NCI-H1436 treated with DMSO at 0.1 percent for 48 hours (cell line): ENCODE measurements around the gene RAB24.

Source experiments
- DNase-seq: peaks from one replicate; lab custom pipeline; 2025; lab: John Stamatoyannopoulos, UW

The RAB24 gene

DNA sequence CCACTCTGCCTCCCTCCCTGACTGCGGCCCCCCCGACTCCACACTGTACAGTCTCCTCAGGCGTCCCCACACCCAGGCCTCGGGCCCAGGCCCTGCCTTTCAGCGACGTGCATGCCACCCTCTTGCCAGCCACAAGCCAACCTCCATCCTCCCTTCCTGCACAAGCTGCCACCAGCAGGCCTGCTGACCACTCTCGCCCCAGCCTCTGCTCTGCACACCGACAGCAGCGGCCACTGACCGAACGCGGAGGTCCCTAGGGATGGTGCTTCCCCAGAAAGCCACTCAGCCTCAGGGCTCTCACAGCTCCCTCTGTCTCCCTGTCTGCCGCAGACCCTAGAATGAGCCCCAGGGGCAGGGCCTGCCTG lies 29.4 kb upstream of the RAB24 start:
- no peak for DNase-seq

DNA sequence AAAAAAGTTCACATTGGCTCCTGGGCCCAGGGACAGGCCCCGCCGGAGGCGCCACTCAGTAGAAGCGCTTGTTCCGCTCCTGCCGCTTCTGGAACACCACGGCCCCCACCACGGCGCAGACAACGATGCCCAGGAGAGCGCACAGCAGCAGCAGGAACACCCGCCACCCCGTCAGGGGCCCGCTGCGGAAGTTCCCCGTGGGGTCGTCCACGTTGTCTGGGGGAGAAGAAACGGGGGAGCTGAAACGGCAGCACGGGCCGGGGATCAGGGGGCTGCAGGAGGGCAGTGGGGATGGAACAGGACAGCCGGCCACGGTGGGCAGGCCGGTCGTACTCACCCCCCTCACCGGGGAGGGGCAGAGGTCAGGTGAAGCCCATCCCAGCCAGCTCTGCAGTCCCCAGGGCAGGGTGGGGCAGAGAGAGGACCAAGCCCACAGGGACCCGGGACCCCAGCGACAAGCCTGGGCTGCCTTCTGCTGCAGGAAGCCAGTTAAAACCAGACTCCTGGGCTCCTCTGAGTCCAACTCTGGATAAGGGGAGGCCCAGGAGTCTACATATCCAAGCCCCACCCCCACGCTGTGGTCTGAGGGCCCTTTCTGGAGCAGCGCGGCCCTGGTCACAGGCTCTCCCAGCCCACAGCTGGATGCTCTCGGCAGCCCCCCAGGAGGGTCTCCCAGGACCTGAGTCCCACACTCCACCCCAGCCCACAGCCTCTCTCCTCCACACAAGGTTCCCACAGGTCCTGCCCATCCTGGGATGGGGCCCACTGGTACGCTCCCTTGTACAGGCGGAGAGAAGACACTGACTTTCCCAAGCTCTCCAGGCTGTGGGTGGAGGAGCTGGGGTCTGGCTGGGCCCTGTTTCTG lies 28.7 kb upstream of the RAB24 start:
- no peak for DNase-seq

DNA sequence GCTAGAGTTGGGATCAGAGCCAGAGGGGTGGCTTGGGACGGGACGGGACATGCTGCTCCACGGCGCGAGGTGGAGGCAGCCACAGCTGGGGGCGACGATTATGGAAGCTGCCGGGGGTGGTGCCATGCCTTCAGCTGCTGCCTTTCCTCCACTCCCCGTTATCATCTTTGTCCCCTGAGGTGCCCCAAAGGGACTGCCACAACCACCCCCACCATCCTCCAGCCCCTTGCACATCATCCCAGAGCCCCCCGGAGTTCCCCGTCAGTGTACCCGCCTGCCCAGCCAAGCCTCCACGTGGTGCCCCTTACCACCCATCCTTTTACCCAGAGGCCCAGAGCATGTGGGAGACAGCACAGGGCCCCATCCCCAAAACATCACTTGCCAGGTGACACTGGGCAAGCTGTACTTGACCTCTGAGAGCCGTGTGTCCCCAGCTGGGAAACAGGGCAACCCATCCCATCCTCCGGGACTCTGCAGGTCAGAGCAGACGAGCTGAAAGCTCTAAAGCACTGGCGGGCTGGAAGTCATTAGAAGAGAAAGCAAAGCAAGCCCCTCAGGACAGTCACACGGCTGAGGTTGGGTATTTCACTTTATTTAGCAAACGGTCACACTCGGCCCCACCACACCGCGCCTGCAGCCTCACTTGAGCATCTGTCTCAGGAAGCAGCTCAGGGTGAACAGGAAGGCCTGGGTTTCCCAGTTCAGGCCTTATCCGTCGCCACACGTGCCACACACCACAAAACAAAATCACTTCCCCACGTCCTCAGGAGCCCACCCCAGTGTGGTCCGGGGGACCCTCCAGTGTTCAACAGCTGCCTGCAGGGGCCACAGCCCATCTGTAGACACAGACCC lies 27.7 kb upstream of the RAB24 start:
- DNase-seq = no peak

DNA sequence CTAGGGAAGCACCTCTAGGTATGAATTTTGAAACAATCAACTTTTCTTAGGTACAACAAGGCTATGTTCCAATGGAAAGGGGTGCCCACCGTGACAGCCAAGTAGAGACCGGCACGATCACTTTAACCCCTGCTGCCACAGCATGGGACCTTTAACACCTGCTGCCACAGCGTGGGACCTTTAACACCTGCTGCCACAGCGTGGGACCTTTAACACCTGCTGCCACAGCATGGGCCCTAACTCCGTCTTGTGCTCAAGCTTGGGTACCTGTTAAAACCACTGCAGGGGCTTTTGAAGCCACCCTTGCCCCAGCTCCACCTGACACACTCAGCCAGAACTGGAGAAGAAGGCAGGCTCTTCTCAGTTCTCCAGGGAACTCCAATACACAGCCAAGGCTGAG lies 26.4 kb upstream of the RAB24 start:
- no peak for DNase-seq

DNA sequence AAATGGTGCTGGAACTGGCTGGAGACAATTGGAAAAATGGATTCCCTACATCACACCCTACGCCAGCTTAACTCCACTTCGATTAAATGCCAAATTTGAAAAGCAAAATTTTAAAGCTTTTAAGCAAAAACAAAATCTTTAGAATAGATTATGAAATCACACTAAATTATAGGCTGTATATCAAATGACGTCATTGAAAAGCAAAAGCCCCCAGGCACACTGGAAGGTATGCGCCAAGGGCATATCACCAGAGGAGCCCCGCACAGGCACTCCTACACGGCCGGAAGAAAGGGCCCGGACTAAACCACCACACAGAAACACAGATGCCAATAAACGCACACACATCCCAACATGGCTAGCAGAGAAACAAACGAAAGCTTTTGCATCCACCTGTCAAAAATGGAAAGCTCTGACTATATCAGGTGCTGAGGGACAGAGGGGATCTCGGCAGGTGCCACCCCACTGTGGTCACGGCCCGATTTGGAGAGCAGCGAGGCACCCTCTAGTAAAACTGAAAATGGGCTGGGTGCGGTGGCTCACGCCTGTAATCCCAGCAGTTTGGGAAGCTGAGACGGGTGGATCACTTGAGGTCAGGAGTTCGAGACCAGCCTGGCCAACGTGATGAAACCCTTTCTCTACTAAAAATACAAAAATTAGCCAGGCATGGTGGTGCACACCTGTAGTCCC lies 25.2 kb upstream of the RAB24 start:
- DNase-seq = no peak

DNA sequence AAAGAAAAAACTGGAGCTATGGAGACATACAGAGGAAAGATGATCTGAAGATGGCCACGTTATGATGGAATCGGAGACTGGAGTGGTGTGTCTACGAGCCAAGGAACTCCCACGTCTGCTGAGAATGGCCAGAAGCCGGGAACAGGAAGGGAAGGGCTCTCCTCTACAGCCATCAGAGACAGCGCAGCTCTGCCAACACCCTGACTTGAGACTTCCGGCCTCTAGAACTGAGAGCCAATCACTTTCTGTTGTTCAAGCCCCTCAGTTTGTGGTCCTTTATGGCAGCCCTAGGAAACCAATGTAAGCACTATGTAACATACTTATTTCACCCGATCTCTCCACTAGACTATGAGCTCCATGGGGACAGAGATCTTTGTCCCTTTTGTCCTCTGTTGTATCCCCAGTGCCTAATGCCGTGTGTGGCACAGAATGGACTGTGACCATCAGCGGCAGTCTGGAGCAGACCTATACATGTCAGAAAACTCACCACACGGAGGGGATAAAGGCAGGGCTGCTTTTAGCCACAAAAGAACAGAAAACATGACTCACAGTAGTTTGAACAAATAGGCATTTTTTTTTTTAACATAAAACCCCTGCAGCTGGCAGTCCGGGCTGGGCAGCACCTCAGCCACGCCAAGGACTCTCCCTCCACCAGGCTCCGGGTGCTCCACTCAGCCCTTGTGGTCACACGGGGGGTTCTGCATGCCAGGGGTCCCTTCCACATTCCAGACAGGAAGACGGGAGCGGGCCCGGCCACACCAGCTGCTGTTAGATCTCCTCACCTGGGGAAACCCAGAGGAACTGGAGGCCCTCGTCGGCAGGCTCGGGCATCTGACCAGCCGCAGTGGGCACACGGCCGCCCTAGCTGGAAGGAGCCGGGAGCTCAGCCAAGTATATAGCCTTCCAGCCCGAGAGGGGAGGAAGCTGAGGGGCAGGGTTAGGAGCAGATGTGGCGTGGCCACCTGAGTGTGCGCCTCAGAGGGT lies 24.3 kb upstream of the RAB24 start:
- DNase-seq = no peak

DNA sequence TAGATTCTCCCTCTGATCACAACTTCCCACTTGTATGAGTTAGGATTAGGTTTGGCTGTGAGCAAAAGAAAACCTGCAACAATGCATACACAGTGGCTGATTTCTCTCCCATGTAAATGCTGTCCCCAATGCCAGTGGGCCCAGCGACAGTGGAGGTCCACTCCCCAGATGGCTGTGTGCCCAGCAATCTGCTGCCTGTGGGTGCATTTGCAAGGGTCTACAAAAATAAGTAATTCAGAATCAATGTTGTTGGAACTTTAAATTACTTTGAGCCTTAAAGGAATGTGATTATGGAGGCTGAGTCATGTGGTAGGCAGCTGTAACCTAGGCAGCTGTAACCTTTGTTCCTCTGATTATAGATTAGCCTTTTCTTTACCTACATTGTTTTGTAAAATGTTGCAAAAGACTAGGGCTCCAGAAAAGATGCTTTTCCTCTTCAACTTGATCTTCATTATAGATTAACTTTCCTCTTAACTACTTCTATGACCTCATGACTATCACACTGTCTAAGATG lies 22.4 kb upstream of the RAB24 start:
- no peak for DNase-seq

DNA sequence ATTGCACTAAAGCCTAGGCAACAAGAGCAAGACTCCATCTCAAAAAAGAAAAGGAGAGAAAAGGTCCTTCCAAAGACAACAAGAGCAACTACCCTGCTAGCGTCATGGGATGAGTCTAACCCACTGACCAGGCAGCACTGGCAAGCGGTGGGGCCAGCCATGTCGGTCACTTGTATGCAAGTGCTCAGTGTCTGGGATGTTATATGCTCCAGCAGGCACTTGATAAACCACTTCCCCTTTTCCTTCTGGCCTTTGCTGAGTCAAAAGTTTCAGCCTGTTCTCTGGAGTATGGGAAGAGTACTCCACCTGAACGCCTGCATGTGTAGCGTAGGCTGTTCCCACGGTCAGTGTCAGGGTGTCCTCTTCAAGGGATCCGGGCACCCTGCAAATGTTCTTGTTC lies 17.4 kb upstream of the RAB24 start:
- DNase-seq = no peak

DNA sequence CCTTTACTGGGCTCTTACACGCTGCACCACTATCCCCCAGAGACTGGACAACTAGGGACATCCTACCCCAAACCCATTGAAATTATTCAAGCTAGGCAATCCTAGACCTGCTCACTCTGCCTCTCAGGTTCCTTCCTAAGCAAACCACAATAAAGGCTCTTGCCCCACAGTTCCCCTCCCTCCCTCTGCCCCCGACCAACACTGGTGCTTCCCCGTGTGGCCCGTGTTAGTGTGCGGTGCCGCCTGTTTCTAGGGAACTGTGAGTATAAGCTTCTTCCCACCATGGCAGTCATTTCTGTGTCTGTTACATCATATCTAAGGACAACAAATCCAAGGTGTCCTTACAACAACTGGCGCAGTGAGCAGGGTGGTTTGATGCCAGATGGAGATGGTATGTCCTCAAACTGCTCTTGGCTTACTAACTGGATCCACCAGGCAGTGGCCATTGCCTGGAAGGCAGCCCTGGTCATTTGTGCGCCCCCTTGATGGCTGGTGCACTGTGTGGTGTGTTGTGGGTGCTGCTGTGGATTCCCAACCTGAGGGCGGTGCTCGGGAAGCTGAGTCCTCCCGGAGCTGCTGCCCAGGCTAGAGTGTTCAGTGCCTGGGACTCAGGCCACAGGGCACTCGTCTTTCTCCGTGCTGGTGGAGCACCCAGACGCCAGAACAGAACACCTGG lies 16.5 kb upstream of the RAB24 start:
- DNase-seq = no peak

DNA sequence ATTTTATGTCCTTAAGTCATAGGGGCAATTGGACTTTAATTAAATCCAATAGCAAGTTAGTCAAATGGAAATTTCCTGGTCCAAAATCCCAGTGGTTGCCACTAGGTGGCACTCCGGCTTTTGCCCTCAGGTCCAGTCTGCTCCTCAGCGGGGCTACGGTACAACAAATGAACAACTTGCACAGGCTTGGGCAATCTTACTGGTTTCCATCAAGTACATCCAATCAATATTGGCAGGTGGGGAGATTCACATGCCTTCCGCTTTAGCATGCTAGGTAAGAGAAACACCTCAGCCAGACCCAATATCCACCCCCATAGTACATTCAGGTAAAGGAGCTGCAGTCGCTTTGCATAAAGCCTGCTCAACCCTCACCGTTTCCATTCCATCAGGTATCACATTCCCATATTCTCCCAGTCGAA lies 14.4 kb upstream of the RAB24 start:
- DNase-seq = no peak

DNA sequence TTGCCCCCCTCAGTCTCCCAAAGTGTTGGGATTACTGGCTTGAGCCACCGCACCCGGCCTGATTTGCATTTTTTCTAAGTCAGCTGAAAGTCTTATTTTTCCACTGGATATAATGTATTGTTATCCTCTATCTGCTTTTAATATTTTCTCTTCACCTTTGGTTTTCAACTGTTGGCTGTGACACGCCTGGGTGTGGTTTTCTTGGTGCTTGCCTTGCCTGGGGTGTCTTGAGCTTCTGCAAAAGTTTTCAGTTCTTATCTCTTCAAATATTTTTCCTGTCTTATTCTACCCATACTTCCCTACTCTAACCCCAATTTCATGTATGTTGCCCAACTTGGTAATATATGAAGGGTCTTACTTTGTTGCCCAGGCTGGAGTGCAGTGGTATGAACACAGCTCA lies 12.5 kb upstream of the RAB24 start:
- no peak for DNase-seq

DNA sequence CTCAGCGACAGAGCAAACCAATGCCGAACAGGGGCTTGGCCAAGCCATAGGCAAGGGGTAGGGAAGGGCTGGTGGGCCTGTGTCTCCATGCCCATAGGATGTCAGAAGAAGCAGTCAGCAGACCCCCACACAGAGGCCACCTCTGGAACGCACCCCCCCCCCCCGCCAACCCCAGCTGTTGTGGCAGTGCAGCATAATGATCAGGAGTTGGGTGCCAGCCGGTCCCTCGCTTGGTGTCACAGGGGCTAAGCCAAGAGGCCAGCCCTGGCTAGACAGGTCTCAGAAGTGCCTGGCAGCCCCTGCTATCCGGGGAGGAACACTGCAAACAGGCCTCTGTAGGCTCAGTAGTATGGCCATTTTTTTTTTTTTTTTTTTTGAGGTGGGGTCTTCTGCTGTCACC lies 11.9 kb upstream of the RAB24 start:
- no peak for DNase-seq

DNA sequence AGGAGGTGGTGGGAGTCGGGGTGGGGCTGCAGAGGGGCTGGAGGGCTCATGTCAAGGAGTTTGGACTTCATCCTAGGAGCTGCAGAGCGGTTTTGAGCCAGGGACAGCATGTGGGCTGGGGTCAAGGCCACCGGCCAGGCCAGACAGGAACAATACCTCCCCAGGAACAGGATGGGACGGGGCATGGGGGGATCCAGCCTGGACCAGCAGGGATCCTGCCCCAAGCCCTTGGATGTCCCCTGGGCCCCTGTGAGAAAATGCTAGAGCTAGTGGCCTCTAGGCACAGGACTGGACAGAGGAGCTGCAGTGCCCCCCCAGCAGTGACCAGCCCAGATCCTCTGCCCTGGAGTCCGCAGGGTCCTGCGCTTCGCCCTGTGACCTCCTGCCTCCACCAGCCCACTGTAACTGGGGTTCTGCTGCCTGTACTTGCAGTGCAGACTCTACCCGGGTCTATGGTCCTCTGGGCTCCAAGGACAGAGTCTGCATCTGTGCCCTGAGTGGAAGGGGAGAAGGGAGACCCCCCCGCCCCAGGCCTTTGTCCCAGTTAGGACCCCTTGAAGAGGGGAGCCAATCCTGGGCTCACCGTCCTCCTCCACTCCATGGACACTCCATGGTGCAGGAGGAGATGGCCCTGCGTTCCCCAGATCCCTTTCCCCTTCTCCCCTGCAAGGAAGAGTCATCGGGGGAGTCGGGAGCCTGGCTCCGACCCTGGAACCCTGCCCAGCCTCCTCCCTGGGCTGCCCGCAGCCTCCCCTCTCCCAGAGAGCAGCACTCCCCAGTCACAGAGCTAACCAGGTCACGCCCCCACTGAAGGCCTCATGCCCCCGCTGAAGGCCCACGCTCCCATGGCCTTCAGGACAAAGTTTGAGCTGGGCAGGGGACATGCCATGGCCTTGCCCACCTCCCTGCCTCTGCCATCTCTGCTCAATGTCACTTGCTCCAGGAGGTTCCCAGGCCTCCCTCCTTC lies 11.1 kb upstream of the RAB24 start:
- no peak for DNase-seq

DNA sequence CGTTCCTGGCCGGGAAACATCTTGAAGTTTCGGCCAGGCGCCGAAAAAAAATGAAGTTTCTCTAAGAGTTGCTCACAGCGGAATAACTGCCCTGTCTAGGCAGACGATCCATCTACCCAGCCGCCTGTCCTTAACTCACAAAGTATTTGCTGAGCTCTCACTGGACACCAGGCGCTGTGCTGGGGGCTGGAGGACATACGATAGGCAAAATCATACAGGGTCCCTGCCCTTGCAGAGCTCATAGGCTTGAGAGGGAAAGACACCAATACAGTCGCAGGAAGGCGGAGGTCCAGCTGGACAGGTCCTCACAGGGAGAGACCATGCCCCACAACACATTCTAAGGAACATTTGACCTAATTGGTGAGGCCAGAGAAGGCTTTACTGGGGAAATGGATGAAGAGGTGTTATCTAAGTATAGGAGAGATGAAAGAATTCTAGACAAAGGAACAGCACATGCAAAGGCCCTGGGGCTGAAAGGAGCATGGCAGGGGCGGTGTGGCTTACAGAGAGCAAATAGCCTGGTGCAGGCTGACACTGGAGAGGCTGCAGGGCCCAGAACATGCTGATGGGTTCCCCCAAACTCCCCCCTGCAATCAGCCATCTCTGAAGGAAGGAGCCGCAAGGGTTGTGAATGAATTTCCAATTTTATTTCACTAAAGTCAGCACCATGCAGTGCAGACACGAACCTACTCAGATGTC lies 10.2 kb upstream of the RAB24 start:
- no peak for DNase-seq

DNA sequence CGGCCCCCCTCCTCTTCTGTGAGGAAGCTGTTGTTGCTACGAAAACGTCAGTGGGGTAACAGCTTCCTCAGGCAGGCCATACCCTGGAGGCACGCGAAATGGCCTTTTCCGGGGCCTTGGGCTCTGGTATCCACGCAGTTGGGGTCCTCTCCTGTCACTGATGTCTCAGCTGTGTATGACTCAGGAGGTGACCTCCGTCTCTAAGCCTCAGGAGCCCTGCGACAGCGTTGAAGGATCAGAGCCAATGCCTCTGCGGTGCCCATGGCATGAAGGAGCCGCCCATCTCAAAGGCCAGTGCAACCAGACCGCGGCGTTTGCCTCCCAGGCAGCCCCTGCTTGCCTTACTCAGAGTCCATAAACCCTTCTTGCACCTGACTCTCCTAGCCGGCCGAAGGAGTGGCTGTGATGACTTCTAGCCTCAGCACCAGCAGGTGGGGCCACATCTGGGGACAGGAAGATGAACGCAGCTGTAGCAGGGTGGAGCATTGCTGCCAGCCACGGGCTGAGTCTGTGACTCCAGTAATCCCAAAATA lies 9.2 kb upstream of the RAB24 start:
- DNase-seq = no peak

DNA sequence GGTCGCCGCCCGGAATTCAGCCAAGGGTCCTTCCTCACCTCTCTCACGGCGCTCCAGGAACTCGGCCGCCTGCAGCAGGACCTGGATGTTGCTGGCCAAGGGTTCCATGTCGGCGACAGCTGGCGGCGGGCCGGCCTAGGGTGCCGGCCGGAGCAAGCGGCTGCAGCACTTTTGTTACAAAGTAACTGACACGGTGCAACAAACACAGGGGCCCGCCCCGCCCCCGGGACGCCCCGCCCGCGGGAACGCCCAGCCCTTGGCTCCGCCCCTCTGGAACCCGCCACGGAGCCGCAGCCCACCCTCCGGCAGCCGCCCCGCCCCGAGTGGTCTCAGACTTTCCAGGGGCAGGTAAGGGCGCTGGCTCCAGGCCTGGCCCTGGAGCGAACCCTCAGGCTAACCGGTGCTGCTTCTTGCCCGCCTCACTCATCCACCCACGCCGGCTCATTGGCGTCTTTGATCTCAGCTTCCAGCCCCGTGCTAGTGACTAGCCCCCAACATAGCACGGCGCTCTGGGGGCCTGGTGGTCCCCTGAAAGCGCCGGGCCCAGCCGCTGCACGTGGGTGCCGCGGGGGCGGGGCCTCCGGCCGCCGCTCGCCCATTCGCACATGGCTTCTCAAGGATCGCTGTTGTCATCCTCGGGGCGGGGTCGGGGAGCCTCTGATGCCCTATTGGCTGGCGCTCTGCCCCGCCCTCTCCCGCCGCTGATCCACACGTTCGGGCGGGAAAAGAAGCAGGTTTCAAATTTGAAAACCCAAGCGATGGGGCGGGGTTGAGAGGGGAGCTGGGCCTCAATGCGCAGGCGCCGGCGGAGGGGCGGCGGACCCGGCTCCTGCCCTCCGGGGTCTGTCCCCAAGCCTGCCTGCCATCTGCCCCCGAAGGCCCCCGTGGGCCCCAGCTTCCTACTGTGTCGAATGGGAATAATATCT lies 8.5 kb upstream of the RAB24 start, which contains the start of gene MXD3:
Gene MXD3 (minus strand): TSS at position 176 of the 926 bp plus-strand sequence. CDS start 68 bp downstream, at position 108.
- DNase-seq = peak; percentile 55

DNA sequence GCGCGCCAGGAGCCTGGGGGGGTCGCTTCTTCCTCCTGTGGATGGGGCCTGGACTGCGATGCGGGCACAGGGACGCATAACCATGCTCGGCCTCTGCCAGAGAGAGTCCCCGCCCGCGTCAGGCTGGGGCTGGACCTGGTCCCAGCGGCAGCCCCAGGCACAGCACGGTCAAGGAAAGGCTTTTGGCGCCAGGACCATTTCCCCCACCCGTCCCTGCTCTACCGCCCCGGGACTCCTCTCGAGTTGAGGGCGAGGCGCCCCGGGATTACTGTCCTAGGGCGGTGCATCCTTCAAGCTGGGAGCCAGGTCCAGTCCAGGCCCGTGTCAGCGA lies 7.8 kb upstream of the RAB24 start:
- no peak for DNase-seq
